ENCODE data around the gene FRG2C.
"Not testable (repeated sequence)": the region's sequence is repeated elsewhere in the genome, so short reads cannot be mapped to it uniquely, and the experiment has no call there.

GRCh38 chr3:75659108-75659433, 5.1 kb upstream of the FRG2C start:
- TF ChIP-seq EZH2 (optimal IDR thresholded peaks at IDR 0.05; ENCODE audit: low read depth, low read length); CTCF (IDR thresholded peaks at IDR 0.05; ENCODE audit: low read length): not testable (repeated sequence)
